WTC11 (cell line): ENCODE measurements around the gene SNCA. TPM values are rescaled to one million over a fixed set of nuclear protein-coding genes. Genes with fewer than 3 reads are reported as not detected.

Experiments used
- CREB1 ChIP-seq: sonication (generic); formaldehyde crosslinking; IDR thresholded peaks from 2 replicates; pipeline ENCODE4 v1.8.0; 2023; ENCODE audit warnings: mild to moderate bottlenecking, missing genetic modification reagents
- FOXJ3 ChIP-seq: sonication (generic); formaldehyde crosslinking; IDR thresholded peaks from 2 replicates; pipeline ENCODE4 v1.9.0; 2021; ENCODE audit warnings: missing genetic modification reagents, mild to moderate bottlenecking, borderline replicate concordance
- GRHL2 ChIP-seq: fragments of 250-450 bp; sonication (Bioruptor Pico); IDR thresholded peaks from 2 replicates; pipeline ENCODE4 v1.8.0; 2022; ENCODE audit warnings: mild to moderate bottlenecking, moderate library complexity; ENCODE audit not compliant: insufficient replicate concordance, severe bottlenecking
- IRF2 ChIP-seq: sonication (generic); formaldehyde crosslinking; IDR thresholded peaks from 2 replicates; pipeline ENCODE4 v1.8.0; 2022; ENCODE audit warnings: low read depth, missing genetic modification reagents, borderline replicate concordance
- MLX ChIP-seq: sonication (generic); formaldehyde crosslinking; IDR thresholded peaks from 2 replicates; pipeline ENCODE4 v1.8.1; 2023; ENCODE audit warnings: mild to moderate bottlenecking, missing genetic modification reagents, moderate library complexity
- MXD4 ChIP-seq: fragments of 250-450 bp; sonication (Bioruptor Pico); IDR thresholded peaks from 2 replicates; pipeline ENCODE4 v1.8.0; 2021; ENCODE audit warnings: mild to moderate bottlenecking, moderate library complexity, borderline replicate concordance
- NFYB ChIP-seq: sonication (generic); formaldehyde crosslinking; conservative IDR thresholded peaks from 2 replicates; pipeline ENCODE4 v1.8.0; 2022; ENCODE audit warnings: low read depth, missing genetic modification reagents
- OVOL2 ChIP-seq: fragments of 250-450 bp; sonication (Bioruptor Pico); IDR thresholded peaks from 2 replicates; pipeline ENCODE4 v1.9.0; 2021; ENCODE audit warnings: mild to moderate bottlenecking, borderline replicate concordance
- SMAD3 ChIP-seq: sonication (generic); formaldehyde crosslinking; IDR thresholded peaks from 2 replicates; pipeline ENCODE4 v1.8.0; 2022; ENCODE audit warnings: missing genetic modification reagents, mild to moderate bottlenecking, borderline replicate concordance
- SMAD4 ChIP-seq: sonication (generic); formaldehyde crosslinking; IDR thresholded peaks from 2 replicates; pipeline ENCODE4 v1.8.0; 2022; ENCODE audit warnings: mild to moderate bottlenecking, missing genetic modification reagents
- TP53 ChIP-seq: sonication (generic); formaldehyde crosslinking; IDR thresholded peaks from 2 replicates; pipeline ENCODE4 v1.8.1; 2023; ENCODE audit warnings: mild to moderate bottlenecking, missing genetic modification reagents
- ZBTB43 ChIP-seq: sonication (generic); formaldehyde crosslinking; IDR thresholded peaks from 2 replicates; pipeline ENCODE4 v1.8.1; 2023; ENCODE audit warnings: mild to moderate bottlenecking, missing genetic modification reagents
- ZNF121 ChIP-seq: sonication (generic); formaldehyde crosslinking; IDR thresholded peaks from 2 replicates; pipeline ENCODE4 v1.8.0; 2023; ENCODE audit warnings: missing genetic modification reagents
- ZNF138 ChIP-seq: sonication (generic); formaldehyde crosslinking; conservative IDR thresholded peaks from 2 replicates; pipeline ENCODE4 v1.8.1; 2022; ENCODE audit warnings: mild to moderate bottlenecking, moderate library complexity, missing genetic modification reagents
- ZNF219 ChIP-seq: sonication (generic); formaldehyde crosslinking; IDR thresholded peaks from 2 replicates; pipeline ENCODE4 v1.8.0; 2023; ENCODE audit warnings: missing genetic modification reagents, mild to moderate bottlenecking, borderline replicate concordance
- ZNF281 ChIP-seq: sonication (generic); formaldehyde crosslinking; IDR thresholded peaks from 2 replicates; pipeline ENCODE4 v1.8.0; 2023; ENCODE audit warnings: mild to moderate bottlenecking, missing genetic modification reagents
- ZNF423 ChIP-seq: fragments of 250-450 bp; sonication (Bioruptor Pico); IDR thresholded peaks from 2 replicates; pipeline ENCODE4 v2.1.2; 2022; ENCODE audit warnings: mild to moderate bottlenecking, moderate library complexity
- ZNF425 ChIP-seq: fragments of 250-450 bp; sonication (Bioruptor Pico); conservative IDR thresholded peaks from 2 replicates; pipeline ENCODE4 v1.9.0; 2021; ENCODE audit warnings: mild to moderate bottlenecking
- ZNF512 ChIP-seq: sonication (generic); formaldehyde crosslinking; IDR thresholded peaks from 2 replicates; pipeline ENCODE4 v1.8.1; 2022; ENCODE audit warnings: missing genetic modification reagents, borderline replicate concordance
- total RNA-seq: library from RNA; stranded (reverse); gene quantifications from 3 replicates; pipeline ENCODE4 v1.2.3, GENCODE V29; 2021
- TF ChIP-seq, protein P1 (sequence below): fragments of 250-450 bp; sonication (Bioruptor Pico); IDR thresholded peaks from 2 replicates; pipeline ENCODE4 v1.8.0; 2021; ENCODE audit warnings: mild to moderate bottlenecking
- TF ChIP-seq, protein P2 (sequence below): sonication (generic); formaldehyde crosslinking; IDR thresholded peaks from 2 replicates; pipeline ENCODE4 v1.8.1; 2022; ENCODE audit warnings: mild to moderate bottlenecking, moderate library complexity, missing genetic modification reagents
- TF ChIP-seq, protein P3 (sequence below): sonication (generic); formaldehyde crosslinking; IDR thresholded peaks from 2 replicates; pipeline ENCODE4 v1.8.1; 2023; ENCODE audit warnings: mild to moderate bottlenecking, missing genetic modification reagents, moderate library complexity
- TF ChIP-seq, protein P4 (sequence below): sonication (generic); formaldehyde crosslinking; IDR thresholded peaks from 2 replicates; pipeline ENCODE4 v1.8.1; 2023; ENCODE audit warnings: mild to moderate bottlenecking, missing genetic modification reagents
- TF ChIP-seq, protein P5 (sequence below): sonication (generic); formaldehyde crosslinking; IDR thresholded peaks from 2 replicates; pipeline ENCODE4 v1.8.1; 2022; ENCODE audit warnings: low read depth, mild to moderate bottlenecking, moderate library complexity, missing genetic modification reagents, borderline replicate concordance

SNCA gene
- total RNA-seq, 1 experiment from 2014 or later = 15.0 TPM

GRCh38 chr4:89836897-89837384 is at the start of gene SNCA (continued):
- TF ChIP-seq ZBTB43 (CRISPR knock-in tag) (no peak), NFYB (no peak), SMAD4 (CRISPR knock-in tag) (no peak), TP53 (no peak), ZNF281 (CRISPR knock-in tag) (no peak), ZNF512 (CRISPR knock-in tag) (no peak), MLX (CRISPR knock-in tag) (no peak), ZNF425 (CRISPR knock-in tag) (no peak), IRF2 (no peak), SMAD3 (no peak), MXD4 (no peak), GRHL2 (CRISPR knock-in tag) (no peak), ZNF219 (no peak), FOXJ3 (CRISPR knock-in tag) (no peak), ZNF138 (CRISPR knock-in tag) (no peak), ZNF423 (no peak), OVOL2 (CRISPR knock-in tag) (no peak), CREB1 (no peak), ZNF121 (CRISPR knock-in tag) (no peak)
- TF ChIP-seq, protein P1, sequence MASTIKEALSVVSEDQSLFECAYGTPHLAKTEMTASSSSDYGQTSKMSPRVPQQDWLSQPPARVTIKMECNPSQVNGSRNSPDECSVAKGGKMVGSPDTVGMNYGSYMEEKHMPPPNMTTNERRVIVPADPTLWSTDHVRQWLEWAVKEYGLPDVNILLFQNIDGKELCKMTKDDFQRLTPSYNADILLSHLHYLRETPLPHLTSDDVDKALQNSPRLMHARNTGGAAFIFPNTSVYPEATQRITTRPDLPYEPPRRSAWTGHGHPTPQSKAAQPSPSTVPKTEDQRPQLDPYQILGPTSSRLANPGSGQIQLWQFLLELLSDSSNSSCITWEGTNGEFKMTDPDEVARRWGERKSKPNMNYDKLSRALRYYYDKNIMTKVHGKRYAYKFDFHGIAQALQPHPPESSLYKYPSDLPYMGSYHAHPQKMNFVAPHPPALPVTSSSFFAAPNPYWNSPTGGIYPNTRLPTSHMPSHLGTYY (CRISPR knock-in tag) = no peak
- TF ChIP-seq, protein P2, sequence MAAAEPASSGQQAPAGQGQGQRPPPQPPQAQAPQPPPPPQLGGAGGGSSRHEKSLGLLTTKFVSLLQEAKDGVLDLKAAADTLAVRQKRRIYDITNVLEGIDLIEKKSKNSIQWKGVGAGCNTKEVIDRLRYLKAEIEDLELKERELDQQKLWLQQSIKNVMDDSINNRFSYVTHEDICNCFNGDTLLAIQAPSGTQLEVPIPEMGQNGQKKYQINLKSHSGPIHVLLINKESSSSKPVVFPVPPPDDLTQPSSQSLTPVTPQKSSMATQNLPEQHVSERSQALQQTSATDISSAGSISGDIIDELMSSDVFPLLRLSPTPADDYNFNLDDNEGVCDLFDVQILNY (CRISPR knock-in tag) = 0 out of 2 replicates have a peak, but pooled peaks have one; percentile 24
- TF ChIP-seq, protein P3, sequence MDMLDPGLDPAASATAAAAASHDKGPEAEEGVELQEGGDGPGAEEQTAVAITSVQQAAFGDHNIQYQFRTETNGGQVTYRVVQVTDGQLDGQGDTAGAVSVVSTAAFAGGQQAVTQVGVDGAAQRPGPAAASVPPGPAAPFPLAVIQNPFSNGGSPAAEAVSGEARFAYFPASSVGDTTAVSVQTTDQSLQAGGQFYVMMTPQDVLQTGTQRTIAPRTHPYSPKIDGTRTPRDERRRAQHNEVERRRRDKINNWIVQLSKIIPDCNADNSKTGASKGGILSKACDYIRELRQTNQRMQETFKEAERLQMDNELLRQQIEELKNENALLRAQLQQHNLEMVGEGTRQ (CRISPR knock-in tag) = no peak
- TF ChIP-seq, protein P4, sequence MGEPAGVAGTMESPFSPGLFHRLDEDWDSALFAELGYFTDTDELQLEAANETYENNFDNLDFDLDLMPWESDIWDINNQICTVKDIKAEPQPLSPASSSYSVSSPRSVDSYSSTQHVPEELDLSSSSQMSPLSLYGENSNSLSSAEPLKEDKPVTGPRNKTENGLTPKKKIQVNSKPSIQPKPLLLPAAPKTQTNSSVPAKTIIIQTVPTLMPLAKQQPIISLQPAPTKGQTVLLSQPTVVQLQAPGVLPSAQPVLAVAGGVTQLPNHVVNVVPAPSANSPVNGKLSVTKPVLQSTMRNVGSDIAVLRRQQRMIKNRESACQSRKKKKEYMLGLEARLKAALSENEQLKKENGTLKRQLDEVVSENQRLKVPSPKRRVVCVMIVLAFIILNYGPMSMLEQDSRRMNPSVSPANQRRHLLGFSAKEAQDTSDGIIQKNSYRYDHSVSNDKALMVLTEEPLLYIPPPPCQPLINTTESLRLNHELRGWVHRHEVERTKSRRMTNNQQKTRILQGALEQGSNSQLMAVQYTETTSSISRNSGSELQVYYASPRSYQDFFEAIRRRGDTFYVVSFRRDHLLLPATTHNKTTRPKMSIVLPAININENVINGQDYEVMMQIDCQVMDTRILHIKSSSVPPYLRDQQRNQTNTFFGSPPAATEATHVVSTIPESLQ (CRISPR knock-in tag) = no peak
- TF ChIP-seq, protein P5, sequence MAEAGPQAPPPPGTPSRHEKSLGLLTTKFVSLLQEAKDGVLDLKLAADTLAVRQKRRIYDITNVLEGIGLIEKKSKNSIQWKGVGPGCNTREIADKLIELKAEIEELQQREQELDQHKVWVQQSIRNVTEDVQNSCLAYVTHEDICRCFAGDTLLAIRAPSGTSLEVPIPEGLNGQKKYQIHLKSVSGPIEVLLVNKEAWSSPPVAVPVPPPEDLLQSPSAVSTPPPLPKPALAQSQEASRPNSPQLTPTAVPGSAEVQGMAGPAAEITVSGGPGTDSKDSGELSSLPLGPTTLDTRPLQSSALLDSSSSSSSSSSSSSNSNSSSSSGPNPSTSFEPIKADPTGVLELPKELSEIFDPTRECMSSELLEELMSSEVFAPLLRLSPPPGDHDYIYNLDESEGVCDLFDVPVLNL (CRISPR knock-in tag) = no peak
